RWPE1 (cell line): ENCODE results near the gene NME1.
"Not testable (repeated sequence)": the region's sequence is repeated elsewhere in the genome, so short reads cannot be mapped to it uniquely, and the experiment has no call there.

Experiments used
- CTCF ChIA-PET: fragments of 350-600 bp; sonication (Branson Sonifier 250); formaldehyde crosslinking; extraction: SDS; loops from one replicate; lab custom pipeline; 2021; lab: Yijun Ruan, JAX
- POLR2A ChIA-PET: fragments of 400-600 bp; formaldehyde crosslinking; extraction: SDS; loops from one replicate; lab custom pipeline; 2020; ENCODE audit warnings: antibody characterized with exemption; ENCODE audit not compliant: low non-redundant PET; lab: Yijun Ruan, JAX
- DNase-seq: peaks from one replicate; pipeline ENCODE4 v3.0.0; 2012; ENCODE audit warnings: low spot score
- H3K27ac ChIP-seq: fragments of 450-650 bp; 2 replicates; pipeline ENCODE4 v1.5.1; 2017
- CTCF ChIP-seq: fragments of 450-650 bp; conservative IDR thresholded peaks from 2 replicates; pipeline ENCODE4 v1.5.1; 2017; ENCODE audit warnings: low read depth, mild to moderate bottlenecking

NME1 gene

GRCh38 chr17:51119415-51120356 is 33.7 kb upstream of the NME1 start:
- peak; percentile 36 for DNase-seq
- peak overlapping the region; percentile 93 for H3K27ac ChIP-seq
- POLR2A ChIA-PET = no interaction called here
- CTCF ChIA-PET = interaction anchor here (0.7 to 1.0 kb wide), 2 partner anchors 34 to 163 kb away, joined by 3 to 4 read pairs; partner anchors contain the start of gene NME1
- TF ChIP-seq CTCF = no peak; the same call in 1 of the 2 replicates

- H3K27ac ChIP-seq = peak overlapping the region; percentile 93
- CTCF ChIA-PET = no interaction called here
- no peak for TF ChIP-seq CTCF
- POLR2A ChIA-PET = no interaction called here
- peak; percentile 52 for DNase-seq
Observed at GRCh38 chr17:51120357-51120738, 33.0 kb upstream of the NME1 start.

GRCh38 chr17:51120739-51121619 is 32.4 kb upstream of the NME1 start, which contains the start of gene SPAG9:
TSS of gene SPAG9 (minus strand) at chr17:51120868. CDS start at chr17:51120656, 212 bp downstream.
- no peak for TF ChIP-seq CTCF
- DNase-seq = peak; percentile 97
- CTCF ChIA-PET = interaction anchor here (0.7 to 1.9 kb wide), 2 partner anchors 10 to 32 kb away, joined by 3 to 6 read pairs; partner anchors contain the start of gene NME1
- POLR2A ChIA-PET = interaction anchor here (0.6 kb wide), 1 partner anchor 166 kb away, joined by 3 read pairs; no protein-coding TSS in a partner anchor
- peak within 1 kb of the TSS; percentile 93 for H3K27ac ChIP-seq

- CTCF ChIA-PET = interaction anchor here (0.6 to 1.9 kb wide), 4 partner anchors 9 to 118 kb away, joined by 3 to 6 read pairs (median 4); partner anchors contain the start of gene NME1
- peak; percentile 94 for DNase-seq
- POLR2A ChIA-PET = interaction anchor here (0.6 kb wide), 1 partner anchor 167 kb away, joined by 3 read pairs; no protein-coding TSS in a partner anchor
- TF ChIP-seq CTCF = no peak
- H3K27ac ChIP-seq = peak overlapping the region; percentile 93
Observed at GRCh38 chr17:51121620-51122472, 31.5 kb upstream of the NME1 start.

GRCh38 chr17:51122473-51123115 is 30.8 kb upstream of the NME1 start:
- POLR2A ChIA-PET, DNase-seq: not testable (repeated sequence)
- peak overlapping the region; percentile 93 for H3K27ac ChIP-seq
- CTCF ChIA-PET = interaction anchor here (0.6 to 1.9 kb wide), 3 partner anchors 12 to 119 kb away, joined by 3 to 6 read pairs (median 5); partner anchors contain the start of gene NME1
